ENCODE results near the gene COL17A1.

DNA sequence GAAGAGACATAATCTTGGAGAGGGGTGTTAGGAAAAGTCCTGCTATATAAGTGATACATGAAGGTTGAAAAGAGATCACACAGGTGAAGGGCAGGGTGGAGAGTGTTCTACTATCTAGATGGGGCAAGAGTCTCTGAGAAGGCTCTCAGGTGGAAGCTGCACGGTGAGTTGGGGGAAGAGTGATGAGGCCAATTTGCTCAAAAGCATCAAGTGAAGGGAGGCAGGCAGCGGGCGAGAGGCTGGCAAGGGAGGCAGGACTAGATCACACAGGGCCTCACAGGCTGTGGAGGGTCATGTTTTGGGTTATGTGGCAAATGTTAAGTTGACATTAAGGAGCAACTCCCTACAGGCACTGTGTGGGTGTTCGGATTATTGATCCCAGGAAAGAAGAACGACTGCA lies 2.6 kb upstream of the COL17A1 start:
- TF ChIP-seq EZH2 (IDR thresholded peaks at IDR 0.05; ENCODE audit: low read depth): no peak
- TF ChIP-seq, protein P1, sequence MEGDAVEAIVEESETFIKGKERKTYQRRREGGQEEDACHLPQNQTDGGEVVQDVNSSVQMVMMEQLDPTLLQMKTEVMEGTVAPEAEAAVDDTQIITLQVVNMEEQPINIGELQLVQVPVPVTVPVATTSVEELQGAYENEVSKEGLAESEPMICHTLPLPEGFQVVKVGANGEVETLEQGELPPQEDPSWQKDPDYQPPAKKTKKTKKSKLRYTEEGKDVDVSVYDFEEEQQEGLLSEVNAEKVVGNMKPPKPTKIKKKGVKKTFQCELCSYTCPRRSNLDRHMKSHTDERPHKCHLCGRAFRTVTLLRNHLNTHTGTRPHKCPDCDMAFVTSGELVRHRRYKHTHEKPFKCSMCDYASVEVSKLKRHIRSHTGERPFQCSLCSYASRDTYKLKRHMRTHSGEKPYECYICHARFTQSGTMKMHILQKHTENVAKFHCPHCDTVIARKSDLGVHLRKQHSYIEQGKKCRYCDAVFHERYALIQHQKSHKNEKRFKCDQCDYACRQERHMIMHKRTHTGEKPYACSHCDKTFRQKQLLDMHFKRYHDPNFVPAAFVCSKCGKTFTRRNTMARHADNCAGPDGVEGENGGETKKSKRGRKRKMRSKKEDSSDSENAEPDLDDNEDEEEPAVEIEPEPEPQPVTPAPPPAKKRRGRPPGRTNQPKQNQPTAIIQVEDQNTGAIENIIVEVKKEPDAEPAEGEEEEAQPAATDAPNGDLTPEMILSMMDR (conservative IDR thresholded peaks at IDR 0.05): no peak

Data from PC-9 (cell line).